Measurements from ENCODE around the gene TMPRSS11A.

The TMPRSS11A gene

GRCh38 chr4:67954890-67955289 is 8.4 kb downstream of the TMPRSS11A start:
- no peaks in the 10 kb centered on the region for H4K20me1 ChIP-seq (ENCODE audit: insufficient read depth, low read length)
- ATAC-seq (ENCODE audit: insufficient read depth, low read depth): no peak

GRCh38 chr4:67941074-67941473 is 22.2 kb downstream of the TMPRSS11A start:
- TF ChIP-seq EZH2 (IDR thresholded peaks at IDR 0.05; ENCODE audit: borderline replicate concordance, low read depth, low read length, severe bottlenecking): no peak
- TF ChIP-seq CTCF (IDR thresholded peaks at IDR 0.05; ENCODE audit: borderline replicate concordance, extremely low read depth, low read length, poor library complexity, severe bottlenecking): no peak
- H3K27ac ChIP-seq (ENCODE audit: low read length): no peak overlapping the region
- no peak overlapping the region for H3K4me3 ChIP-seq (ENCODE audit: low read depth in 1 of 2, low read length in 2 of 2)
- no peaks in the 10 kb centered on the region for H3K9me3 ChIP-seq (ENCODE audit: insufficient read depth, low read length, severe bottlenecking)
- no peaks in the 10 kb centered on the region for H4K20me1 ChIP-seq (ENCODE audit: insufficient read depth, low read length)
- no peak overlapping the region for H3K4me2 ChIP-seq (ENCODE audit: insufficient read depth, low read length)
- no peak overlapping the region for H3K9ac ChIP-seq (ENCODE audit: low read depth, low read length)
- H2AFZ ChIP-seq (ENCODE audit: low read depth, low read length): no peak overlapping the region
- H3K27me3 ChIP-seq (ENCODE audit: insufficient read depth, low read length, poor library complexity): no peaks in the 10 kb centered on the region
- DNase-seq (no peak), ATAC-seq (ENCODE audit: insufficient read depth, low read depth) (no peak)
- H3K4me1 ChIP-seq (ENCODE audit: insufficient read depth, low read length): peaks cover under 1% of the 10 kb centered on the region; the same call in 1 of the 2 replicates
- H3K79me2 ChIP-seq (ENCODE audit: insufficient read depth, low read length): no peaks in the 10 kb centered on the region
- H3K36me3 ChIP-seq (ENCODE audit: insufficient read depth, low read length): no peaks in the 10 kb centered on the region

More at GRCh38 chr4:67954890-67955289, 8.4 kb downstream of the TMPRSS11A start:
- no peaks in the 10 kb centered on the region for H3K9me3 ChIP-seq (ENCODE audit: insufficient read depth, low read length, severe bottlenecking)
- H3K27me3 ChIP-seq (ENCODE audit: insufficient read depth, low read length, poor library complexity): no peaks in the 10 kb centered on the region
- no peak overlapping the region for H3K4me2 ChIP-seq (ENCODE audit: insufficient read depth, low read length)
- H3K79me2 ChIP-seq (ENCODE audit: insufficient read depth, low read length): no peaks in the 10 kb centered on the region
- H3K4me1 ChIP-seq (ENCODE audit: insufficient read depth, low read length): no peaks in the 10 kb centered on the region
- no peak overlapping the region for H3K27ac ChIP-seq (ENCODE audit: low read length)
- no peak overlapping the region for H2AFZ ChIP-seq (ENCODE audit: low read depth, low read length)
- no peak overlapping the region for H3K4me3 ChIP-seq (ENCODE audit: low read depth in 1 of 2, low read length in 2 of 2)
- DNase-seq: no peak
- no peak overlapping the region for H3K9ac ChIP-seq (ENCODE audit: low read depth, low read length)
- no peak for TF ChIP-seq CTCF (IDR thresholded peaks at IDR 0.05; ENCODE audit: borderline replicate concordance, extremely low read depth, low read length, poor library complexity, severe bottlenecking)
- no peak for TF ChIP-seq EZH2 (IDR thresholded peaks at IDR 0.05; ENCODE audit: borderline replicate concordance, low read depth, low read length, severe bottlenecking)
- H3K36me3 ChIP-seq (ENCODE audit: insufficient read depth, low read length): no peaks in the 10 kb centered on the region

GRCh38 chr4:67940506-67940905 is 22.8 kb downstream of the TMPRSS11A start:
- H4K20me1 ChIP-seq (ENCODE audit: insufficient read depth, low read length): no peaks in the 10 kb centered on the region
- no peak for TF ChIP-seq EZH2 (IDR thresholded peaks at IDR 0.05; ENCODE audit: borderline replicate concordance, low read depth, low read length, severe bottlenecking)
- no peak for TF ChIP-seq CTCF (IDR thresholded peaks at IDR 0.05; ENCODE audit: borderline replicate concordance, extremely low read depth, low read length, poor library complexity, severe bottlenecking)
- H3K36me3 ChIP-seq (ENCODE audit: insufficient read depth, low read length): no peaks in the 10 kb centered on the region
- no peak overlapping the region for H3K9ac ChIP-seq (ENCODE audit: low read depth, low read length)
- no peak overlapping the region for H3K27ac ChIP-seq (ENCODE audit: low read length)
- no peaks in the 10 kb centered on the region for H3K9me3 ChIP-seq (ENCODE audit: insufficient read depth, low read length, severe bottlenecking)
- no peak overlapping the region for H2AFZ ChIP-seq (ENCODE audit: low read depth, low read length)
- H3K4me1 ChIP-seq (ENCODE audit: insufficient read depth, low read length): peaks cover 6% of the 10 kb centered on the region
- H3K27me3 ChIP-seq (ENCODE audit: insufficient read depth, low read length, poor library complexity): no peaks in the 10 kb centered on the region
- no peak overlapping the region for H3K4me2 ChIP-seq (ENCODE audit: insufficient read depth, low read length)
- no peaks in the 10 kb centered on the region for H3K79me2 ChIP-seq (ENCODE audit: insufficient read depth, low read length)
- no peak for ATAC-seq (ENCODE audit: insufficient read depth, low read depth)
- no peak overlapping the region for H3K4me3 ChIP-seq (ENCODE audit: low read depth in 1 of 2, low read length in 2 of 2)
- DNase-seq: no peak

DNA sequence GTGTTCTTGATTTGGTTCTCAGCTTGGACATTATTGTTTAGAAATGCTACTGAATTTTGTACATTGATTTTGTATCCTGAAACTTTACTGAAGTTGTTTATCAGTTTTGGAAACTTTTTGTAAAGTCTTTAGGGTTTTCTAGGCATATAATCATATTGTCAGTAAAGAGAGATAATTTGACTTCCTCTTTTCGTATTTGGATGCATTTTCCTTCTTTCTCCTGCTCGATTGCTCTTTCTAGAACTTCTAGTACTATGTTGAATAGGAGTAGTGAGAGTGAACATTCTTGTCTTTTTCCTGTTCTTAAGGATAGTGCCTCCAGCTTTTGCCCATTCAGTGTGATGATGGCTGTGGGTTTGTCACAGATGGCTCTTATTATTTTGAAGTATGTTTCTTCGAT is 24.1 kb downstream of the TMPRSS11A start:
- Histone ChIP-seq H3K9ac (ENCODE audit: low read depth, low read length) (no peak overlapping the region), H3K9me3 (ENCODE audit: insufficient read depth, low read length, severe bottlenecking) (no peaks in the 10 kb centered on the region), H3K27ac (ENCODE audit: low read length) (no peak overlapping the region), H3K4me1 (ENCODE audit: insufficient read depth, low read length) (peaks cover 19% of the 10 kb centered on the region), H4K20me1 (ENCODE audit: insufficient read depth, low read length) (no peaks in the 10 kb centered on the region), H2AFZ (ENCODE audit: low read depth, low read length) (no peak overlapping the region), H3K79me2 (ENCODE audit: insufficient read depth, low read length) (no peaks in the 10 kb centered on the region), H3K4me3 (ENCODE audit: low read depth in 1 of 2, low read length in 2 of 2) (no peak overlapping the region), H3K36me3 (ENCODE audit: insufficient read depth, low read length) (no peaks in the 10 kb centered on the region), H3K27me3 (ENCODE audit: insufficient read depth, low read length, poor library complexity) (no peaks in the 10 kb centered on the region), H3K4me2 (ENCODE audit: insufficient read depth, low read length) (no peak overlapping the region)
- DNase-seq: no peak
- ATAC-seq (ENCODE audit: insufficient read depth, low read depth): no peak
- TF ChIP-seq EZH2 (IDR thresholded peaks at IDR 0.05; ENCODE audit: borderline replicate concordance, low read depth, low read length, severe bottlenecking) (no peak), CTCF (IDR thresholded peaks at IDR 0.05; ENCODE audit: borderline replicate concordance, extremely low read depth, low read length, poor library complexity, severe bottlenecking) (no peak)

Measured in DND-41 (cell line).